GM12874 (cell line): Measurements from ENCODE around the gene TCTN3.

Source experiments
- TF ChIP-seq, protein P1 (sequence below): IDR thresholded peaks from 2 replicates; pipeline ENCODE4 v1.5.1; 2011; ENCODE audit warnings: low read depth, mild to moderate bottlenecking, control low read depth, low read length, moderate library complexity; ENCODE audit not compliant: insufficient read depth

TCTN3 gene

DNA sequence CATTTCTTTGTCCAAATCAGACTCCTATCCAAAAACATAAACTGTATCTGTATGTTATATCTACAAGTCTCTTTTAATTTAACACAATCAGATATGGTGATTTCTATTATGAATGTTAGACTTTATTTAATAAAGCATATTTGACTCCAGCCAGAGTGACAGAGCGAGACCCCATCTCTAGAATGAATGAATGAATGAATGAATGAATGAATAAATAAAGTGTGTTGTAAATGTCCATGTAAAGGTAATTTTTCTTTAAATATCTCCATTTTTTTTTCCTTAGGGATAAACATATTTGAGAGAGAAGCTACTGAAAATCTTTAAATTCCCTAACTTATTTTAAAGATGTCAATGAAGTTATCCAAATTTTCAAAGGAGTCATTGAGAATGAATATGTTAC is 19.1 kb downstream of the TCTN3 start:
- TF ChIP-seq, protein P1, sequence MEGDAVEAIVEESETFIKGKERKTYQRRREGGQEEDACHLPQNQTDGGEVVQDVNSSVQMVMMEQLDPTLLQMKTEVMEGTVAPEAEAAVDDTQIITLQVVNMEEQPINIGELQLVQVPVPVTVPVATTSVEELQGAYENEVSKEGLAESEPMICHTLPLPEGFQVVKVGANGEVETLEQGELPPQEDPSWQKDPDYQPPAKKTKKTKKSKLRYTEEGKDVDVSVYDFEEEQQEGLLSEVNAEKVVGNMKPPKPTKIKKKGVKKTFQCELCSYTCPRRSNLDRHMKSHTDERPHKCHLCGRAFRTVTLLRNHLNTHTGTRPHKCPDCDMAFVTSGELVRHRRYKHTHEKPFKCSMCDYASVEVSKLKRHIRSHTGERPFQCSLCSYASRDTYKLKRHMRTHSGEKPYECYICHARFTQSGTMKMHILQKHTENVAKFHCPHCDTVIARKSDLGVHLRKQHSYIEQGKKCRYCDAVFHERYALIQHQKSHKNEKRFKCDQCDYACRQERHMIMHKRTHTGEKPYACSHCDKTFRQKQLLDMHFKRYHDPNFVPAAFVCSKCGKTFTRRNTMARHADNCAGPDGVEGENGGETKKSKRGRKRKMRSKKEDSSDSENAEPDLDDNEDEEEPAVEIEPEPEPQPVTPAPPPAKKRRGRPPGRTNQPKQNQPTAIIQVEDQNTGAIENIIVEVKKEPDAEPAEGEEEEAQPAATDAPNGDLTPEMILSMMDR: no peak

DNA sequence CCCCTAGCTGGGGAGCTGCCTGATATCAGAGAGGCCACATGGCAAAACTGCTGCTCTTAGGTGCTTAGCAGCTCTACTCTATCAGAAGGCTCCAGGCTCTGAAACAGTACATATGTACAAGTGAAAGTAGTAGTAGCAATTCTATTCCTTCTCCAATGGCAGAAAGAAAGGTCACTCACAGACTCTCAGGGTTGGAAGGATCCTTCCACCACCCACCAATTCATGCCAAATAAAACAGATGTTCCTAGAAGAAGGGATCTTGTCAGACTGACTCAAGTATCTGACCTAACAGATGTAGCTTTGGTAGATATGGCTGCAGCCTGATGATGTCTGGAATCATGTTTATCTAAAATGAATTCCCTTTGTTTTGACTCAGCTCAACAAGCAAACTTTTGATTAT is 29.2 kb downstream of the TCTN3 start:
- TF ChIP-seq, protein P1: no peak

DNA sequence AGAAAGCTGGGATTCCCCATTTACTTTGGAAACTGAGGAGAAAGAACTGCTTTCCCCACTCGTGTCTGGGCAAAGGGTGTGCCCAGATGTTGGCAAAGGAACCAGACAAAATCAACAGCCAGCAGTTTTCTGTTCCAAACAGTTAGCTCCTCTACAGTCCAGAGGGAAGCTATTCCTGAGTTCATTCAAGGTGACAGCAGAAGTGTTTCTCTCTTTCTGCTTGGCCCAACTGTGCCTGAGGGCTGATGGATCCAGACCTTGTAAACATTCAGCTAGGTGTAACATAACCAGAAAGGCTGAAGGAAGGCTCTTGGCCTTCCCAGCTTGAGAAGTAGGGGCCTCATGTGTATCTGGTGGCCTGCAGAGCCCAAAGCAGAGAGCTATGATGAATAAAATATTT is 30.2 kb downstream of the TCTN3 start:
- TF ChIP-seq, protein P1: no peak

DNA sequence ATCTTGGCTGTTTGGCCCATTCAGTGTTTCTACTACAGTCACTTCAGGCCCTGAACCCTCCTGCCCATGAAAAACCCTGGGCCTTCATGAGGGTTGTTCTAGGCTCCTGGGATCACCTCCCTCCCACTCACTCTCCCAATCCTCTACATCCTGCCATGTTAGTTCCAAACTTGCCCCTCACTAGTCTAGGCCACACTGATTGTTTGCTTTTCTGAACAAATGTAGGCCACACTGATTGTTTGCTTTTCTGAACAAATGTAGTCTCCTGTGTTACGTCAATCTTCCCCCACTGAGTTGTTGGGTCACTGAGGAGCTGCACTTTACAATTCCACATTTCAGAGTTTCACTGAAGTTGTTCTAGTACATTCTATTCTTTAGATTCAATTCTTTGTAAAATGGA is 31.9 kb downstream of the TCTN3 start:
- TF ChIP-seq, protein P1: no peak

DNA sequence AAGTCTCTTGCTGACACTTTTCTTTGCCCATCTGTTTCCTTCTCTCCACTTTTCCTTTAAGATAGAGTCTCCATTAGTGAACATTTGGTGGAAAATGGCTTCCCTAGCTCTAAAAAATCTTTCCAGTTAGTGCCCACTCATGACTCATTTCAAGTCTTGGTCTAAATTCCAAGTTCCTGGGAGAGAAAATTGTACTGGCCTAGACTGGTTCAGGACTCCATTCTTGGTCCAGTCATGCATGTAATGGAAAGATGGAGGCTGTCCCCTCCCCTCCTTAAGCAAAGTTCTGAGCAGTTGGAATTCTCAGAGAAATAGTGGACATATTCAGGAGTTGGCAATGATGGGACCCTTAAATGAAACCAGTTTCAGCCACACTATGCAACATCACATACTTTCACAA is 33.4 kb downstream of the TCTN3 start:
- TF ChIP-seq, protein P1: no peak

DNA sequence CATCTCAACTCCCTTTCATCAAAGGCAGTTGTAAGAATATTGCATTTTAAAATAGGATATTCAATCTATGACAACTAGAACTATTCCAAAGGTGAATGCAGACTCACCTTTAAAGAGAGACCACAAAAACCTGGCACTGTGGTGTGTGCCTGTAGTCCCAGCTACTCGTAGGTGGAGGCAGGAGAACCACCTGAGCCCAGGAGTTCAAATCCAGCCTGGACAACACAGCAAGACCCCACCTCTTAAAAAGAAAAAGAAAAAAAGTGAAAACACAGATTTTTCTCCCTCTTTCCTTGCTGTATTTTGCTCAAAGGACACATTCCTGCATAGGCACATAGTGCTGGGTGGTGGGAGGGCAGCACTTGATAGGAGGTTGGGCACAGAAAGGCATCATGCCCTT is 36.5 kb downstream of the TCTN3 start:
- TF ChIP-seq, protein P1: no peak

DNA sequence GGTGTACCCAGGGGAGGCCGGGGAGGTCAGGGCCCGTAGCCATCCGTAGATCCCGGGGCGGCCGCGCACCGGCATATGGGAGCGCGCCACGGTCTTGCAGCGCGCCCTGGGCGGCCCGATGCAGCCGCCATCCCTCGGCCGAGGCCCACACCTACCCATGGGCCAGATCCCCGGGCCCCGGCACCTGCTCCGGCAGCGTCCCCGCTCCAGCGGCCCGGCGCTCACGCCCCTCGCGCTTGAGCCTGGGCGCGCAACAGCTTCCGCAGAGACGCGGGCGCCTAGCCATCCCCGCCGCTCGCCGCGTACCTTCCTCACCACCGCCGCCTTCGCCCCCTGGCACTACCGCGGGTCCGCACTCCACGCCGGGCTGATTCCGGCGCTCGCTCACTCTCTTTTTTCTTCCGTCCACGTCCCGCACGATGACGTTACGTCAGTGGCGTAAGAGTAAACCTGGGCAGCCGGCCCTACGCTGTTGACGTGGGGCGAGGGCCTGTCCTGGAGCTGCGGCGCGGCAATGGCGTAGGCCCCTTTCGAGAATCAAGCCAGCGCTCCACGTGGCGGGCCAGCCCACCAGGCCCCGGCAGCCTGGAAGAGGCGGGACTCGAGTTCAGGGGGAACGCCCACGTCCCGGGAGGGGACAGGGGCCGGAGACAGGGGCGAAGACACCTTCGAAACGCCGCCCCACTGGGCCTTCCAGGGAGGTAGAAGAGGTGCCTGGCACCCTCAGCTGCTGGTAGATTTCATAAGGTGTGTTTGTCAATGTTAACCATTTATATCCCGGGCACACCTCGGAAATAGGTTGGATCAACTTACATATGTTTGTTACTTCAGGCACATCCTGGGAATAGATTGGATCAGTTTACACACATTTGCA is 37.2 kb downstream of the TCTN3 start, which contains the start of gene ALDH18A1:
TSS of gene ALDH18A1 (minus strand) at position 421 of the 874 bp plus-strand sequence. CDS start 3,334 bp downstream, outside the sequence.
- TF ChIP-seq, protein P1: no peak
